NCI-H128 (cell line): Measurements from ENCODE around the gene DOCK7.
"Not testable (repeated sequence)": the region's sequence is repeated elsewhere in the genome, so short reads cannot be mapped to it uniquely, and the experiment has no call there.

Experiments
- DNase-seq: peaks from one replicate; lab custom pipeline; 2025; ENCODE audit not compliant: unreplicated experiment; lab: John Stamatoyannopoulos, UW

The DOCK7 gene

DNA sequence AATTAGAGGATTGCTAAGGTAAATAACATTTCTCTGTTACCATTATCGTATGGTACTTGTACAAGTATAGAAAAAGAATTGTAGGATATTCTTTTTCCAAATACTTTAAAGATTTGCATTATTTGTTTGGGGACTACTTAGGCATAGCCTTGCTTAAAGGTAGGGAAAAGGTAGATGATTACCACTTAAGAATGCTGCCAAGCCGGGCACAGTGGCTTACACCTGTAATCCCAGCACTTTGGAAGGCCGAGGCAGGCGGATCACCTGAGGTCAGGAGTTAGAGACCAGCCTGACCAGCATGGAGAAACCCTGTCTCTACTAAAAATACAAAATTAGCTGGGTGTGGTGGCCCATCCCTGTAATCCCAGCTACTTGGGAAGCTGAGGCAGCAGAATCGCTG is 10.0 kb upstream of the DOCK7 start:
- DNase-seq: not testable (repeated sequence)

DNA sequence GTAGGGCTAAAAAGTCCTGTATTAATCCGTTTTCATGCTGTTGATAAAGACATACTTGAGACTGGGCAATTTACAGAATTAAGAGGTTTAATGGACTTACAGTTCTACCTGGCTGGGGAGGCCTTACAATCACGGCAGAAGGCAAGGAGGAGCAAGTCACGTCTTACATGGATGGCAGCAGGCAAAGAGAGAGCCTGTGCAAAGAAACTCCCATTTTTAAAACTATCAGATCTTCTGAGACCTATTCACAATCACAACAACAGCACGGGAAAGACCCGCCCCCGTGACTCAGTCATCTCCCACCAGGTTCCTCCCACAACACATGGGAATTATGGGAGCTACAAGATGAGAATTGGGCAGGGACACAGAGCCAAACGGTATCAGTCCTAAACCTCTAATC is 6.3 kb upstream of the DOCK7 start:
- not testable (repeated sequence) for DNase-seq

DNA sequence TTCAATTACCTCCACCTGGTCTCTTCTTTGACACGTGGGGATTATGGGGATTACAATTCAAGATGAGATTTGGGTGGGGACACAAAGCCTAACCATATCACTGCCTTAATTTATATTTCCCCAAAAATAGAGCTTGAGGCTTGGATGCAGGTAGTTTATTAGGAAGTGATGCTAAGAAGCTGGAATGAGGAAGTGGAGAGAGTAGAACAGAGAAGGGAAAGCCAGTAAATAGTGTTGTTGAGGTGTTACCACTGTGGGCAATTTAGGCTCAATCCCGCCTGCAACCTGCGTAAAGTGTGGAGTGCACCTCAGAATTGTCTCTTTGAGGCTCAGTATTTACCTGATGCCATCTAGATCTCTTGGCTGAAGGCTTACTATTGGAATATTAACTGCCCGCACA is 4.9 kb upstream of the DOCK7 start:
- DNase-seq: no peak

DNA sequence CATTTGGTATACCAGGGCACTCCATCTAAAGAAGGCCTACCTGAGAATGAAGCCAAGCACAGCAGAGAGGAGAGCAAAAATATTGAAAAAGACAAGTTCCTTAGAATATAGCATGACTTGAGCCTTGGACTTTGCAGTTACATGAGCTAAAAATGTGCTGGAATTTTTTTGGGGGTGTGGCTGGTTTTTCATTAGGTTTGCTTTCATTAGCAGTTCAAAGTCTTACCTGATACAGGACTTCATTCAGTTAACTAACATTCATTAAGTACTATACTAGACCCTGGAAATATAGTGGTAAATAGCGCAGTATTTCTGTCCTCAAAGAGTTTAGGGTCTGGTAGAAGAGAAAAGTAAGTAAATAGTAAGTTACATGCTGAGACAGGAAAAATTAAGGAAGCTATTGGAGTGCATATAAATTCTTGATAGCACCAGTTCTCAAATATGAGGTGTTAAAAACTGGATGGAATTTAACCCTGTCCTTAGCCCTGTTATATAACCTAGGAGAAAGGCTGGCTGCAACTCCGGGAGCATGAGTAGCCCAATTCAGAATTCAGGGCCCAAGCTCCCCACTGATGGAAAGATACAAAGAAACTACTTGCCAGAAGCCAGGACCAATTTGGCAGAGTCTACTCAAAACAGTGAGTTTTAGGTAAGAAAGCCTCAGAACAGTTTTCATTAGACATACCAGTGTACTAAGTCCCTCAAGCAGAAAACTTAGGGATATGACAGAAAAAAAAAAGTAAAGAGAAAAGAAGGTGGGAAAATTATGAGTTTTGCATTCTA is 3.1 kb upstream of the DOCK7 start:
- no peak for DNase-seq

DNA sequence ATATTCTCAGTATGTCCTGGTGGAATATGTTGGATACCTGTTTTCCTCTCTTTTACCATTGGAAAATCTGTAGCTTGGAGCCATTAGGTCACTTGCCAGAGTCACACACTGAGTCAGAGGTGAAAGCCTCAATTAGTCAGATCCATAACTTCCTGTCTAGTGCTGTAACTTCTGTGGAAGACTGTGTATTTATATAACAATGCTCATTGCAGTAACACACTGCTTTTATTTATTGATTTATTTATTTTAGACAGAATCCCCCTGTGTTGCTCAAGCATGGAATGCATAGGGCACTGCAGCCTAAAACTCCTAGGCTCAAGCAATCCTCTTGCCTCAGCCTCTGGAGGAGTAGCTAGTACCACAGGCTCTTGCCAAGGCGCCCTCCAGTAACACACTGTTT is 1.3 kb upstream of the DOCK7 start:
- no peak for DNase-seq

DNA sequence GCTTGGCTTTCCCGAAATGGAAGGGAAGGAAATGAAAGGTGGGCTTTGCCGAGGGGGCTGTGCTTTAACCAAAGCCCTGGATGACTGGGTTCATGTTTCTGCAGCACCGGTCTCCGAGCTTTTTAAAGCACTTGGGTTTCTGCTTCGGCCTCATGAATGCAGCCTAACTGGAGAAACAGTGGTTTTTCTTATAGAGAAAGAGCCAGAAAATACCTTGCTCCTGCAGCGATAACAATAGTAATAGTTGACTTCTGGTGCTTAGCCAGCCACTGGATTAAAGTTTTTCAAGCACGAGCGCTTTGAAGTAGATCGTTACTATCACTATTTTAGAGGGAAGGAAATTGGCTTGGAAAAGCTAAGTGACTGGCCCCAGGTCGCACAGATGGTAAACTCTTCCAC is 500 bp upstream of the DOCK7 start:
- no peak for DNase-seq

DNA sequence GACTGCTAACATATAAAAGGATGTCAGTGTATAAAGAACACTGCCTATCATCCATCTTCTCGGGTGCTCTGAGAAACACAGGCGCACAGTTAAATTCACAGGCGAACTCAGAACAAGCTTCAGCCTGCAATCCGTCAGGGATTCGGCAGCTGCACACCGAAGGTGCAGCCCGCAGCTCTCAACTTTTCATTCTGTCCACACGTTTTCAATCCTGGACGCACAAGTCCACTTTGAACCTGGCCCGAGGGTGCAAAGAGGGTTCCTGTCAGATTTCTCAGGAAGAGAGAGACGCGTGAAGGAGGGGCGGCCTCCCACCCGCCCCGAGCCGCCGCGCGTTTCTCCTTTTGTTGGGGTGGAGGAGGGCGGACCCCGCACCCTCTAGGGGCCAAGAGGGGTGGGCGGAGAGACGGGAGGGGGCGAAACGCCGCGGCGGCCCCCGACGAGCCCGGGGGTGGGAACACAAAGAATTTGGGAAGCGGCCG is 724 bp downstream of the DOCK7 start:
- DNase-seq: peak; percentile 46

DNA sequence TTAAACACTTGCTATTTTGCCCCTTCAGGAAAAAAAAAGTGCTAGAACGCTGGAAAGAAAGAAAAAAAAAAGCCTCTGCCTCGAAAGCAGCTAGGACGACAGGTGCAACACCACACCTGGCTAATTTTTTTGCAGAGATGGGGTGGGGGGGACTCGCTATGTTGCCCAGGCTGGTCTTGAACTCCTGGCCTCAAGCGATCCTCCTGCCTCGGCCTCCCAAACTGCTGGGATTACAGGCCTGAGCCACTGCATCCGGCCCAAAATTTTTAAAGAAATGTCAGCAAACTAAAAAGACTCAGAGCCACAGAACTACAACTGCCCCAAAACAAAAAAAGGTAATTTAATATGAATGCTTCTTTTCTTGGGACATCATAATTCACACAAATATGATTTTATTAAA is 1.4 kb downstream of the DOCK7 start:
- no peak for DNase-seq

DNA sequence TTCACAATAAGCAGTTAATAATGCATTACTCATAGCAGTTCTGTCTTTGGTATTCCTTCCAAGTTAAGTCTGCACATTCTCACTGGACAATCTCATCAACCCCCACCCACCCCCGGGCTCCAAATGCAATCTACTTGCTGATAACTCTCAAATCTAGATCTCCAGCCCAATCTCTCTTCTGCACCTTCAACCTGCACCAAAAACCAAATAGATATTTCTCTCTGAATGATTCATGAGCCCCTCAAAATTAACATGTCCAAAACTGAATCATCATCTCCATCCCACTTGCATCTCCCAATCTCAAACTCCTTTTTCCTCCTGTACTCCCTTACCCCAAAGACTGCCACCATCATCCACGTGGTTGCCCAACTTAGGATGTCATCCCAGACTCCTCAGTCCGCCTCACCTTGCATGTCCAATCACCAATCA is 2.7 kb downstream of the DOCK7 start:
- no peak for DNase-seq

DNA sequence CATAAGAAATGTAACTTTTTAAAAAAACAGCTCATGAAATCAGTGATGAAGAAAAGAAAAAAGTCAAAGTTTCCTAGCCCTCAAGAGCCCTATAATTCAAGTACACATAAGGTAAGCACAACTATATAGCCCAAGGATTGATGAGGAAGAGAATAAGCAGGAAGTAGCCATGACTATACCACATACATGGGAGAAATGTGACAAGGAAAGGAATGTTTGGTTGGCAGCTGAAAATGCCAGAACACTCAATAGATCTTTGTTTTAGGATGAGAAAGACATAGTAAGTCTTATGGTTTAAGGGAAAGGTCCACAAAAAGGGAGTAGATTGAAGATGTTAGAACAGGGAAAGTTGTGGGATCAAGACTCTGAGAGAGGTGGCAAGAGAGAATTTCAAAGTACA is 5.7 kb downstream of the DOCK7 start:
- no peak for DNase-seq

DNA sequence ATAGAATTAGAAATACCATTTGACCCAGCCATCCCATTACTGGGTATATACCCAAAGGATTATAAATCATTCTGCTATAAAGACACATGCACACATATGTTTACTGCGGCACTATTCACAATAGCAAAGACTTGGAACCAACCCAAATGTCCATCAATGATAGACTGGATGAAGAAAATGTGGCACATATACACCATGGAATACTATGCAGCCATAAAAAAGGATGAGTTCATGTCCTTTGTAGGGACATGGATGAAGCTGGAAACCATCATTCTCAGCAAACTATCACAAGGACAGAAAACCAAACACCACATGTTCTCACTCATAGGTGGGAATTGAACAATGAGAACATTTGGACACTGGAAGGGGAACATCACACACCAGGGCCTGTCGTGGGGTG is 7.2 kb downstream of the DOCK7 start:
- not testable (repeated sequence) for DNase-seq

DNA sequence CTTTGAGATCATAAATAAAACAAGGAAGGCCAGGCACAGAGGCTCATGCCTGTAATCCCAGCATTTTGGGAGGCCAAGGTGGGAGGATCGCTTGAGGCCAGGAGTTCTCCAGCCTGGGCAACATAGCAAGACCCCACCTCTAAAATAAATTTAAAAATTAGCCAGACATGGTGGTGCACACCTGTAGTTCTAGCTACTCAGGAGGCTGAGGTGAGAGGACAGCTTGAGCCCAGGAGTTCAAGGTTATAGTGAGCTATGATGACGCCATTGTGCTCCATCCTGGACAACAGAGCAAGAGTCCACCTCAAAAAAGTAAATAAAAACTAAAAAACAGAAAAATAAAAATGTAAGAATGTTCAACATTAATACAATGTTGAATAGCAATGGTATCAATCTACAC is 10.4 kb downstream of the DOCK7 start:
- DNase-seq: not testable (repeated sequence)

DNA sequence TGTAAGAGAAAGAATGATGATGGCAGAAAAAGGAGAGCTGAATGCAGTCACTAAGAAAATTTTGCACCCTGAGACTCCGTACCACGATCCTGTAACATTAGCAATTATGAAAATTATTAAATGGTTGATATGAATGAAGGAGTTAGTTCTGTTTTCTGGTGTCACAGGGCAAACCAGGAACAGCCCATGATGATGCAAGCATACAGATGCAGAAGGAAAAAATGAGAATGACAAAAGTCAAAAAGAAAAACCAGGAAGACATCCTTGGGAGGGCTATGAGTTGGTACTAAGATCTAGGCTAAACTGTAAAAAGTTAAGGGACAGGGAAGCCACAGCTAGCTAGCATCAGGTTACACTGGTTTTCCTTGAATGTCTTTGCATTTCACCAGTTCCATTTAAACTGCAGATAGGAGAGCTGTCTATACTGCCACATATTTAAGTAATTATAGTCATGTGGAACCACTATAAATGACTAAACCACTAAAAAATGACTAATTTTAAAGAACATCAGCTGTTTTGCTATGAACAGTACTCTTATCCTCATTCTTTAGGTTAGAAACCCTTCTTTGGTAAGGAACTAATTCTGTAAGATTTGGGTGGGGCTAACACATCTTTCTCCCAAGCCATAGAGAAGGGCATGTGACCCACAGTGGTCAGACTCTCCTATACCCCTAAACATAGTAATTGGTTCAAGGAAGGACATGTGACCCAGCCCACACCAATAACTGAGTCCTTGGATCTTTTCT is 11.4 kb downstream of the DOCK7 start:
- DNase-seq: no peak

DNA sequence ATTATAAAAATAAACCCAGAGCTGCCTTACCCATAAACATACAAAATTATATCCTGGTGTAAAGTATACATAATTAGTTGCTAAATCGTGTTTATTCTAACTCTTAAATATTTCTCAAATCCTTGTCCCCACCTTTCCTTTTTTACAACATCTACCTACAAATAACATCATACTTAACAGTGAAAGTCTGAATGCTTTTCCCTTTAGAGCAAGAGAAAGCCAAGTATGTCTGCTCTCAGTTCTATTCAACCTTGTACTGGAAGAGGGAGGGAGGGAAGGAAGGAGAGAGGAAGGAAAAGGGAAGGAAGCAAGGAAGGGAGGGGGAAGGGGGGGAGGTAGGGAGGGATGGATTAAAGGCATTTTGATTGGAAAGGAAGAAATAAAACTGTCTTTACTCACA is 14.6 kb downstream of the DOCK7 start:
- no peak for DNase-seq

DNA sequence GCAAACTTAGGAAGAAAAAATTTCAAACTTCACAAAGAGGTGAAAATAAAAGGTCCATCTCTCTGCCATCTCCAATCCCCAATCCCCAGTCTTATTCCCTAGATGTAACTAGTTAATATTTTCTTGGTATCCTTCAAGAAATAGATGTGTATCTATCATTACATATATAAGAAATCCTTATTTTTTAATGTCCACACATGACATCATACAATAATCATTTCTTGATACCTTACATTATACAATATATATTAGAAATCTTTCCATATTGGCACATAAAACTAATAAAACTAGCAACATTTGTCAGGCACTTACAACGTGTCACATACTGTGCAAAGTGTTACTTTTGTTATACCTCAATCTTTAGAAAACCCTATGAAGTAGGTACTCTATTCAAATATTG is 16.2 kb downstream of the DOCK7 start:
- DNase-seq: no peak

DNA sequence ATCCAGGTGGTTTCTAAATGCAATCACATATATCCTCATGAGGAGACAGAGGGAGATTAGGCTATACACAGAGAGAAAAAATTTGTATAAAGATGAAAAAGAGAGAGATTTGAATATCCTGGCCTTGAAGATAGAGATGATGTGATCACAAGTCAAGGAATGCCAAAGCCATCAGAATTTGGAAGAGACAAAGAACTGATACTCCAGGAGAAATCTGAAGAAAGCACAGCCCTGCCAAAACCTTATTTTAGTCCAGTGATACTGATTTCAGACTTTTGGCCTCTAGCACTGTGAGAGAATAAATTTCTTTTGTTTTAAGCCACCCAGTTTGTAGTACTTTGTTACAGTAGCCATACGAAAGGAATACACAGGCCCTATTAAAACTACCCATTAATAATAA is 33.4 kb downstream of the DOCK7 start:
- no peak for DNase-seq

DNA sequence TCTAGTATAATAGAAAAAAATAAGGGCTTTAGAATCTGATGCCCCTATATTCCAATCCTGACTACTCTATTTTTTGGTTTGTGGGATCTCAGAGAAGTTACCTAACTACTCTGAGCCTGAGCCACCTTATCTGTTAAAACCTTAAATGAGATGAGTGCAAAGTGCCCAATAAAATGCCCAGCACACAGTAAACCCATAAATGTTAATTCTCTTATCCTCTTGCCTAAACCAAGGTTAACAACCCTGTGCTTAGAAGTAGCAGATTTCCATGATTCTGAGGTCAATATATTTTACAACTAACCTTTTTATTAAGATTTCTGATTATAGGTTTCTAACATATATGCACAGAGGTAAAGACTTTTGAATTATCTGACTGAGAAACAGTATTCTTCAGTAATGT is 35.8 kb downstream of the DOCK7 start:
- DNase-seq: no peak

DNA sequence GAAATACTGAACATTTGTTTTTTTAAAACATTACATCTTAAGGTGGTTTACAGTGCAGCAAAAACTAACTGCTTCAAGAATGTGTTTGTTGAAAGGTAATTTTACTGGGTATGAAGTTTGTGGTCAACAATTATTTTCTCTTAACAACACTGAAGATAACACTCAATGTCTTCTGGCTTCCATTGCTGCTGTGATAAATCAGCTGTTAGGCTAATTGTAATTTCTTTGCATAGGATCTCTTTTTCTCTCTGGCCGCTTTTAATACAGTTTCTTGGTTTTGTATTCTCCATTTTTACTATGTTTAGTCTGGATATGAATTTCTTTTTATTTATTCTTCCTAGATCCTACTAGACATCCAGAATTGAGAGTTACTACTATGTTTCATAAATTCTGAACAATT is 44.9 kb downstream of the DOCK7 start:
- DNase-seq: no peak

DNA sequence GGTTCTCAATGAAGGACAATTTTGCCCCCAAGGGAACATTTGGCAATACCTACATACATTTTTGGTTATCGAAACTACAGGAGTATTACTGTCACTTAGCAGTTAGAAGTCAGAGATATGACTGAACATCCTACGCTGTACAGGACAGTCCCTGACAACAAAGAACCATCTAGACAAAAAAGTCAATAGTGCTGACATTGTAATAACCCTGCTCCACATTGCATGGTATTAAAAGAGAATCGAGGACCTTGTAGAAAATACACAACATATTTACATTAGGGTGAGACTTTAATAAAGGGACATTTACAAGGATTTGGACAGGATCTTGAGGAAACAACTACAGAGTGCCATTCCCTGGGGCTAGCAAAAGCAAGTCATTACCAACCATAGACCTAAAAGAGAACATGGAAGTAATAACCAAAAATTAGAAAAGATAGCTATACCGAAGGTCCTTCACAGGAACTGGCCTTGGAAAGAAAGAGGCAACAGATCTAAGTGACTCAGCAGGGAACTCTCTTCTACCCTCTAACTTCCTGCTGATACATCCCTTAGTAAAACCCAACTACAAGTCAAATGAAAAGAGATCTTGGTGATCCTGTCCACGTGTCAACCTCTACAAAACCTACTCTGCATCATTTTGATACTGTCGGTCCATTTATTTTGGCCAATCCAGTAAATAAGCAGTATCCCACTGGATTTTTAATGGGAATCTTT is 50.6 kb downstream of the DOCK7 start:
- DNase-seq: no peak

DNA sequence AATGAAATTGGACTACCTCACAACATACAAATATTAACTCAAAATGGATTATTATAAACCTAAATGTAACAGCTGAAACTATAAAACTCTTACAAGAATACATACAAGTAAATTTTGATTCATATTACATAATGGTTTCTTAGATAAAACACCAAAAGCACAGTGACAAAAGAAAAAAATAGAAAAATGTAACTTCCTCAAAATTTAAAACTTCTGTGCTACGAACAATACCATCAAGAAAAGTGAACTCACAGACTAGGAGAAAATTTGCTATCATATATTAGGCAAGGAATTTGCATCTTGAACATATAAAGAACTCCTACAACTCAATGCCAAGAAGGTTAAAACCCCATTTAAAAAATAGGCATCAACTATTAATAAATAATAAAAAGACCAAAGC is 59.7 kb downstream of the DOCK7 start:
- DNase-seq: no peak

DNA sequence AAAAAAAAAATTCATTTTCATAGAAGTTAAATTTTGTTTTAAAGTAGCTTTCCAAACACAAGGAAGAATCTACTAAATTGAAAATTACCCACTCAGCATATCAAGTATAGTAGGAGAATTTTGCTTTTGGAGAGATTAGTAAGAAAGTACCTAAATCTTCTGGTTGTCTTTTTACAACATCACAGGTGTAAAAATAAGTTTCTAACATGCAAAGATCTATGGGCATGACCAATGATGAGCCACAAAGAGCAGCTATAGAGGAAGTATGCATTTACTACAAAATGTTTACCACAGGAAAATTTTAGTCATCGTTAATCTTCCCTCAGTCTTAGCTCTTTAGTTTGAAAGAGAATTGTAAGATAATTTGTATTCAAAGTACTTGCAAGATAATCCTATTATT is 62.8 kb downstream of the DOCK7 start:
- no peak for DNase-seq

DNA sequence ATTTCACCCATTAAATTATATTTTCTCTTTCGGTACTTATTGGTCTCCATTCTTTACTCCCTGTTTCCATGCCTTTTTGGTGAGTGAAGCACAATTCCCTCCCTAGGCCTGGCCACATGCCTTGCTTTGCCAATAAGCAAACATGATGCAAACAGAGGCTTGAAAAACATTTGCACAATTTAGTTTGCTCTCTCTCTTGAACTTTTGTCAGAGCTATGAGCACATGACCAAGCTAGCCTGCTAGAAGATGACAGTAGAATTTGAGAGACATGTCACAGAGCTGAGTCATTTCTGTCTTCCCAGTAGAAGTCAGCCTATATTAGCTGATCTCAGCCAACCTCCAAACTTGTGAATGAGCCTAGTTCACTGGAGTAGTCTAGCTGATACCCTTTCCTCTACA is 66.3 kb downstream of the DOCK7 start:
- no peak for DNase-seq
